ENCODE measurements around the gene ZNF296.

- no peak for TF ChIP-seq POLR2A (IDR thresholded peaks at IDR 0.05)
- TF ChIP-seq CTCF (IDR thresholded peaks at IDR 0.05) = no peak
Observed at GRCh38 chr19:45078390-45079062, 2.2 kb upstream of the ZNF296 start.
